Stimulated activated CD4-positive, alpha-beta T cell treated with anti-CD3 and anti-CD28 coated beads, Interleukin-12 subunit alpha, Interleukin-12 subunit beta, amount 100 ng/mL, for 48 hours (primary cell): ENCODE results near the gene KLHL1.

Source experiments
- DNase-seq, 3 donors: peaks; one replicate each; pipeline ENCODE4 v3.0.0-alpha.2; 2020; ENCODE audit warnings: low read depth in 2 of 3, low spot score in 1 of 3

Gene KLHL1

GRCh38 chr13:69704311-69704710 lies 403.9 kb downstream of the KLHL1 start:
- DNase-seq = no peak

GRCh38 chr13:69690999-69691398 lies 417.3 kb downstream of the KLHL1 start:
- no peak for DNase-seq

GRCh38 chr13:69683921-69684686 lies 424.1 kb downstream of the KLHL1 start:
- no peak for DNase-seq

GRCh38 chr13:69681722-69682121 lies 426.5 kb downstream of the KLHL1 start:
- no peak for DNase-seq

GRCh38 chr13:69677343-69677742 lies 430.9 kb downstream of the KLHL1 start:
- no peak for DNase-seq

- no peak for DNase-seq
Measured at GRCh38 chr13:69676286-69676685, 432.0 kb downstream of the KLHL1 start.

GRCh38 chr13:69660155-69660554 lies 448.1 kb downstream of the KLHL1 start:
- DNase-seq = no peak

- no peak for DNase-seq
Measured at GRCh38 chr13:69657676-69658075, 450.6 kb downstream of the KLHL1 start.

- DNase-seq = no peak
Measured at GRCh38 chr13:69654392-69654791, 453.9 kb downstream of the KLHL1 start.
